ENCODE measurements around the gene RIMS4.

DNA sequence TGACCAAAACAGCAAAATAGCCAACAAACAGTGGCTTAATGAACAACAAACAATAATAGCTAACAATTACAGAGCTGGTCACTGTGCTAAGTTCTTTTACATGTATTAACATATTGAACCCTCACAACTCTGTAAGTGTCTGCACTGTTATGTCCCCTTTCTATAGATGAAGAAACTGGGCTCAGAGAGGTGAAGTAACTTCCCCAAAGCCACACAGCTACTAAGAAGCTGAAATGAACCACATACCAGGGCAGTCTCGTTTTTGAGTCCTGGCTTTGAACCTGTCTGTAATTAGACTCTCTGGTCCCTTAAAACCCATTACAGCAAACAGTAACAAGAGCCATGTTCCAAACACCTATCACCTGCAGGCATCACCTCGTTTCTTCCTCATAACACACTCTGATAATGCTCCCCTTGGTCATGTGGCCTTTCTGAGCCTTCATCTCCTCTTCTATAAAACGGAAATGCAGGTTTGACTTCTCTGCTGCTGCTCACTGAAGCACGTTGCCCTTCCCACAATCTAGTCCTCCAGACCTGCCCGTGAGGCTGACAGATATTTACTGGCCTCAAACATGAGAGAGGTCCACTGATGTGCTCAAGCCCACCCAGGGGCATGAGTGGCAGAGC lies 41.4 kb downstream of the RIMS4 start:
- TF ChIP-seq, protein P1, sequence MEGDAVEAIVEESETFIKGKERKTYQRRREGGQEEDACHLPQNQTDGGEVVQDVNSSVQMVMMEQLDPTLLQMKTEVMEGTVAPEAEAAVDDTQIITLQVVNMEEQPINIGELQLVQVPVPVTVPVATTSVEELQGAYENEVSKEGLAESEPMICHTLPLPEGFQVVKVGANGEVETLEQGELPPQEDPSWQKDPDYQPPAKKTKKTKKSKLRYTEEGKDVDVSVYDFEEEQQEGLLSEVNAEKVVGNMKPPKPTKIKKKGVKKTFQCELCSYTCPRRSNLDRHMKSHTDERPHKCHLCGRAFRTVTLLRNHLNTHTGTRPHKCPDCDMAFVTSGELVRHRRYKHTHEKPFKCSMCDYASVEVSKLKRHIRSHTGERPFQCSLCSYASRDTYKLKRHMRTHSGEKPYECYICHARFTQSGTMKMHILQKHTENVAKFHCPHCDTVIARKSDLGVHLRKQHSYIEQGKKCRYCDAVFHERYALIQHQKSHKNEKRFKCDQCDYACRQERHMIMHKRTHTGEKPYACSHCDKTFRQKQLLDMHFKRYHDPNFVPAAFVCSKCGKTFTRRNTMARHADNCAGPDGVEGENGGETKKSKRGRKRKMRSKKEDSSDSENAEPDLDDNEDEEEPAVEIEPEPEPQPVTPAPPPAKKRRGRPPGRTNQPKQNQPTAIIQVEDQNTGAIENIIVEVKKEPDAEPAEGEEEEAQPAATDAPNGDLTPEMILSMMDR (conservative IDR thresholded peaks at IDR 0.05 in 1 of 2, IDR thresholded peaks at IDR 0.05 in 1 of 2; ENCODE audit: extremely low read depth in 1 of 2, insufficient read depth in 1 of 2, low read depth in 1 of 2, low read length in 2 of 2) = no peak
- TF ChIP-seq EZH2 (IDR thresholded peaks at IDR 0.05; ENCODE audit: borderline replicate concordance, low read length) = no peak

All from mammary epithelial cell (primary cell).